ENCODE results near the gene SCN1A. TPM values are rescaled to one million over a fixed set of nuclear protein-coding genes. Genes with fewer than 3 reads are reported as not detected.
"Not testable (repeated sequence)": the region's sequence is repeated elsewhere in the genome, so short reads cannot be mapped to it uniquely, and the experiment has no call there.

Gene SCN1A
- total RNA-seq, 4 donors from 2014 or later, result under 0.01 TPM; not detected in 3

DNA sequence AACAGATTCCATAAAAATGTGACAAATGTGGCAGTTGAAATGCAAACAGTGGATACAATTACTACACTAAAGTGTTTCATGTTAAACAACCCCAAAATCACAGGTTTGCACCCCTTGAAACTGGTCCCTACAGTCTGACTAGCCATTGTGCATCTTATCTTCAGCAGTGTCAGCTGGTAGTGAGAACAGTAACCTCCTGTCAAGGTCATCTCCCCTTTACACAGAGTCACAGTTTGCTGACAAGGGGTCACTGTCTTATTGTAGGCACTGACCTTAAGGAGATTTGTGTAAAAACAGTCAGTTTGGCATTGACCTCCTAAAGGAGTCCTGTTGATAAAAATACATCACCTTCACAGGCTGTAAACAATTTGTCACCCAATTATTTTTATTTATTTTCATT is 137.0 kb downstream of the SCN1A start:
- TF ChIP-seq, protein P1, sequence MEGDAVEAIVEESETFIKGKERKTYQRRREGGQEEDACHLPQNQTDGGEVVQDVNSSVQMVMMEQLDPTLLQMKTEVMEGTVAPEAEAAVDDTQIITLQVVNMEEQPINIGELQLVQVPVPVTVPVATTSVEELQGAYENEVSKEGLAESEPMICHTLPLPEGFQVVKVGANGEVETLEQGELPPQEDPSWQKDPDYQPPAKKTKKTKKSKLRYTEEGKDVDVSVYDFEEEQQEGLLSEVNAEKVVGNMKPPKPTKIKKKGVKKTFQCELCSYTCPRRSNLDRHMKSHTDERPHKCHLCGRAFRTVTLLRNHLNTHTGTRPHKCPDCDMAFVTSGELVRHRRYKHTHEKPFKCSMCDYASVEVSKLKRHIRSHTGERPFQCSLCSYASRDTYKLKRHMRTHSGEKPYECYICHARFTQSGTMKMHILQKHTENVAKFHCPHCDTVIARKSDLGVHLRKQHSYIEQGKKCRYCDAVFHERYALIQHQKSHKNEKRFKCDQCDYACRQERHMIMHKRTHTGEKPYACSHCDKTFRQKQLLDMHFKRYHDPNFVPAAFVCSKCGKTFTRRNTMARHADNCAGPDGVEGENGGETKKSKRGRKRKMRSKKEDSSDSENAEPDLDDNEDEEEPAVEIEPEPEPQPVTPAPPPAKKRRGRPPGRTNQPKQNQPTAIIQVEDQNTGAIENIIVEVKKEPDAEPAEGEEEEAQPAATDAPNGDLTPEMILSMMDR (IDR thresholded peaks at IDR 0.05), result no peak
- TF ChIP-seq POLR2A (IDR thresholded peaks at IDR 0.05; ENCODE audit: low read depth) (no peak), POLR2AphosphoS5 (IDR thresholded peaks at IDR 0.05) (no peak), EP300 (IDR thresholded peaks at IDR 0.05) (no peak)
- no peaks in the 10 kb centered on the region for H3K9me3 ChIP-seq
- H3K4me1 ChIP-seq, result no peaks in the 10 kb centered on the region
- intact Hi-C loops (cut with DNase I), result no loop called here
- no peak overlapping the region for H3K4me3 ChIP-seq
- no peaks in the 10 kb centered on the region for H3K36me3 ChIP-seq
- no peak for DNase-seq (ENCODE audit: extremely low spot score)
- no peaks in the 10 kb centered on the region for H3K27me3 ChIP-seq
- no peak overlapping the region for H3K27ac ChIP-seq (replicated peaks in 1 of 4)

DNA sequence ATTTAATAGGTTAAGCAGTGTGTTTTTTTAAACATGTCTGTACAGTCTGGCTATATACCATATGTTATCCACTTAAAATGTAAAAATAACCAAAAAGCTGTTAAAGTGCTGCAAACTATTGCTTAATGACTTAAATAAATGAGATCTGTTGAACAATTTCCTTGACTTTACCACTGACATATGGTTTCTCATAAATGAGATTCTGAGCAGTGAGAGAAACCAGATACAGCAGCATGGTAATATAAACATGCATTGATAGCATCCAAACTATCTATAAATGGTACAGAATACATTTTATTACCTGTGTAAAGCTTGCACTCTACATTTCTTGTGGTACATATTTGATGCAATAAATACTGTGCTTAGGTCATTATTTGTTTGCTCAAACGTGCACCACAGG is 138.0 kb downstream of the SCN1A start:
- intact Hi-C loops (cut with DNase I), result no loop called here

DNA sequence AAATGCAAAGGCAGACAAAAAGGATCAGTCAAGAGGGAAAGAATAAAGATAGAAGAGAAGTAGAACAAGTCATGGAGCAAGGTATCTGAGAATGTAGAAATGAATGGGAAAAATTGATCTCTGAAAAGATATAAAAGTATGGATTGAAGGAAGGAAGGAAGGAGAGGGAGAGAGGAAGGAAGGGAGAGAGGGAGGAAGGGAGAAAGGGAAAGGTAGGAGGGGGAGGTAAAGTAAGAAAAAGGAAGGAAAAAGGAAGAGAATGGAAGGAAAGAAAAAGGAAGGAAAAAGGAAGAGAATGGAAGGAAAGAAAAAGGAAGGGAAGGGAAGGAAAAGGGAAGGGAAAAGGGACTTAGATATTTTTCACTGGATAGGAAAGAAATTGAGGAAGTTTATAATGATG is 142.7 kb downstream of the SCN1A start:
- intact Hi-C loops (cut with DNase I), result no loop called here
- H3K27ac ChIP-seq (replicated peaks in 1 of 4), result no peak overlapping the region
- no peak overlapping the region for H3K4me3 ChIP-seq
- no peaks in the 10 kb centered on the region for H3K36me3 ChIP-seq
- no peaks in the 10 kb centered on the region for H3K4me1 ChIP-seq
- TF ChIP-seq POLR2AphosphoS5 (IDR thresholded peaks at IDR 0.05) (no peak), POLR2A (IDR thresholded peaks at IDR 0.05; ENCODE audit: low read depth) (no peak), EP300 (IDR thresholded peaks at IDR 0.05) (no peak)
- TF ChIP-seq, protein P1 (IDR thresholded peaks at IDR 0.05), result no peak
- no peaks in the 10 kb centered on the region for H3K27me3 ChIP-seq
- no peaks in the 10 kb centered on the region for H3K9me3 ChIP-seq
- no peak for DNase-seq (ENCODE audit: extremely low spot score)

More for the DNA sequence above, 138.0 kb downstream of the SCN1A start:
- no peak for DNase-seq (ENCODE audit: extremely low spot score)
- no peaks in the 10 kb centered on the region for H3K4me1 ChIP-seq
- H3K9me3 ChIP-seq, result no peaks in the 10 kb centered on the region
- TF ChIP-seq POLR2AphosphoS5 (IDR thresholded peaks at IDR 0.05) (no peak), EP300 (IDR thresholded peaks at IDR 0.05) (no peak), POLR2A (IDR thresholded peaks at IDR 0.05; ENCODE audit: low read depth) (no peak)
- TF ChIP-seq, protein P1 (IDR thresholded peaks at IDR 0.05), result no peak
- no peaks in the 10 kb centered on the region for H3K27me3 ChIP-seq
- 14% methylated on average over 1 of the region's 1 CpG for WGBS
- no peak overlapping the region for H3K4me3 ChIP-seq
- no peak overlapping the region for H3K27ac ChIP-seq (replicated peaks in 1 of 4)
- H3K36me3 ChIP-seq, result no peaks in the 10 kb centered on the region

DNA sequence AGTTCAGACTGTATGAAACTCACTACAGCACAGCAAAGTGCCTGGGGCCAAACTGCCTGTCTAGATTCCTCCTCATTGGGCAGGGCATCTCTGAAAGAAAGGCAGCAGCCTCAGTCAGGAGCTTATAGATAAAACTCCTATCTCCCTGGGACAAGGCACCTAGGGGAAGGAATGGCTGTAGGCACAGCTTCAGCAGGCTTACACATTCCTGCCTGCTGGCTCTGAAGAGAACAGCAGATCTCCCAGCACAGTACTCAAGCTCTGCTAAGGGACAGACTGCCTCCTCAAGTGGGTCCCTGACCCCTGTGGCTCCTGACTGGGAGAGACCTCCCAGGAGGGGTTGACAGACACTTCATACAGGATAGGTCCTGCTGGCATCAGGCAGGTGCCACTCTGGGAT is 155.7 kb downstream of the SCN1A start:
- DNase-seq (ENCODE audit: extremely low spot score); H3K27me3 ChIP-seq; H3K4me3 ChIP-seq; H3K4me1 ChIP-seq; H3K9me3 ChIP-seq; intact Hi-C loops (cut with DNase I); H3K27ac ChIP-seq (replicated peaks in 1 of 4); H3K36me3 ChIP-seq: not testable (repeated sequence)

DNA sequence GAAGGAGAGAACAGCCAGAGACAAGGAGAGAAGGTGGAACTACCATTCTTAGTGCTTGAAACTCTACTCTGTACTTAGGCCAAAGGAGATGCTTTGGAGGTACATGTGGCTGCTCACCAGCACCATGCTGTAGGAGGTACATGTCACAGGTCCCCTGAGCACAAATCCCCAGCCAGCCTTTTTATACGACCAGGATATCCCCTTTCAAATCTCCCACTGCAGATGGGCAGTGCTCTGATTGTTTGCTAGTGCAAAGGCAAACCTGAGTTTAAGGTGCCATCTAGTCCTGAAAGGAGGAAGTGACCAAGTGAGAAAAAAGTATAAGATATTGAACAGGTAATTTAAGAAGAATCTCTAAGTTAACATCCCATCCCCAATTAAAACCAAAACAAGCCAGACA is 157.2 kb downstream of the SCN1A start:
- WGBS, result 0% methylated on average over 1 of the region's 1 CpG
- TF ChIP-seq, protein P1 (IDR thresholded peaks at IDR 0.05), result no peak
- no peak for TF ChIP-seq EP300 (IDR thresholded peaks at IDR 0.05)
- no peak for TF ChIP-seq POLR2AphosphoS5 (IDR thresholded peaks at IDR 0.05)
- TF ChIP-seq POLR2A (IDR thresholded peaks at IDR 0.05; ENCODE audit: low read depth), result no peak
- no peak overlapping the region for H3K27ac ChIP-seq (replicated peaks in 1 of 4)
- no peaks in the 10 kb centered on the region for H3K27me3 ChIP-seq
- intact Hi-C loops (cut with DNase I), result no loop called here
- no peak for DNase-seq (ENCODE audit: extremely low spot score)
- H3K9me3 ChIP-seq, result no peaks in the 10 kb centered on the region
- no peaks in the 10 kb centered on the region for H3K36me3 ChIP-seq
- no peaks in the 10 kb centered on the region for H3K4me1 ChIP-seq
- H3K4me3 ChIP-seq, result no peak overlapping the region

All from esophagus muscularis mucosa (tissue), 4 donors.